GM12801 (cell line): ENCODE results near the gene MGA.

Source experiments
- CTCF ChIP-seq: IDR thresholded peaks from one replicate; pipeline ENCODE4 v1.5.1; 2011; ENCODE audit warnings: control low read depth; ENCODE audit not compliant: insufficient read length; ENCODE audit errors: extremely low read depth

Gene MGA

GRCh38 chr15:41648097-41648496 is 12.1 kb upstream of the MGA start:
- no peak for TF ChIP-seq CTCF

GRCh38 chr15:41648770-41649169 is 11.4 kb upstream of the MGA start:
- no peak for TF ChIP-seq CTCF

GRCh38 chr15:41650806-41651205 is 9.4 kb upstream of the MGA start:
- no peak for TF ChIP-seq CTCF

- TF ChIP-seq CTCF, result no peak
These were observed 8.8 kb upstream of the MGA start for GRCh38 chr15:41651373-41651772.

GRCh38 chr15:41653760-41654159 is 6.4 kb upstream of the MGA start:
- TF ChIP-seq CTCF, result no peak

- no peak for TF ChIP-seq CTCF
These were observed 4.5 kb upstream of the MGA start for GRCh38 chr15:41655716-41656115.

GRCh38 chr15:41656188-41656587 is 4.0 kb upstream of the MGA start:
- TF ChIP-seq CTCF, result no peak

- TF ChIP-seq CTCF, result no peak
These were observed 1.5 kb upstream of the MGA start for GRCh38 chr15:41658689-41659088.
